Nephron progenitor cell (in vitro differentiated cells): ENCODE measurements around the gene VAMP8.

Source experiments
- DNase-seq: peaks from one replicate; pipeline ENCODE4 v3.0.0; 2021
- H3K27ac Mint-ChIP-seq: 2 replicates; pipeline ENCODE4 v1.8.0; 2021; ENCODE audit warnings: mild to moderate bottlenecking, moderate library complexity, mixed read lengths
- H3K27me3 Mint-ChIP-seq: 2 replicates; pipeline ENCODE4 v1.8.0; 2021; ENCODE audit warnings: mild to moderate bottlenecking, low read depth, mixed read lengths; ENCODE audit not compliant: poor library complexity
- H3K36me3 Mint-ChIP-seq: 2 replicates; pipeline ENCODE4 v1.8.0; 2021; ENCODE audit warnings: low read depth, mixed read lengths
- H3K4me1 Mint-ChIP-seq: 2 replicates; pipeline ENCODE4 v1.8.0; 2021; ENCODE audit warnings: mixed read lengths
- H3K4me3 Mint-ChIP-seq: 2 replicates; pipeline ENCODE4 v1.8.0; 2021; ENCODE audit warnings: mild to moderate bottlenecking, moderate library complexity, mixed read lengths
- H3K9me3 Mint-ChIP-seq: 2 replicates; pipeline ENCODE4 v1.8.0; 2021; ENCODE audit warnings: mild to moderate bottlenecking, moderate library complexity, mixed read lengths
- TF ChIP-seq, protein P1 (sequence below): fragments of 200-600 bp; sonication (generic); IDR thresholded peaks from 2 replicates; pipeline ENCODE4 v1.5.0; 2021; ENCODE audit warnings: antibody characterized with exemption

The VAMP8 gene

DNA sequence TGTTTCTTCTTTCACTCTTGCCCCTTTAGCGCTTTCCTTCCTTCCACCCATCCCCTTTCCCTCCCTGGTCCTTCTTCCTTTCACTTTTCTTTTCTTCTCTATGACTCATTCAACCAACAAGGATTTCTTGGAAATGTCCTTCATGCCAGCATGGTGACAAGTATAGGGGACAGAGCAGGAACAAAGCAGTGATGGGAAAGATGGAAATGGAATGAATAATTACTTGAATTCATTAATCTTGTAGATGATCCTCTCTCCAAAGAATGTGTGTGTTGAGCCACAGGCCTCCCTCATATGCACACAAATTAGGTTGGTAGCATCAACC, 8.4 kb downstream of the VAMP8 start:
- H3K27ac Mint-ChIP-seq = peak overlapping the region; percentile 98
- H3K36me3 Mint-ChIP-seq = peaks cover 6% of the 10 kb centered on the region
- TF ChIP-seq, protein P1, sequence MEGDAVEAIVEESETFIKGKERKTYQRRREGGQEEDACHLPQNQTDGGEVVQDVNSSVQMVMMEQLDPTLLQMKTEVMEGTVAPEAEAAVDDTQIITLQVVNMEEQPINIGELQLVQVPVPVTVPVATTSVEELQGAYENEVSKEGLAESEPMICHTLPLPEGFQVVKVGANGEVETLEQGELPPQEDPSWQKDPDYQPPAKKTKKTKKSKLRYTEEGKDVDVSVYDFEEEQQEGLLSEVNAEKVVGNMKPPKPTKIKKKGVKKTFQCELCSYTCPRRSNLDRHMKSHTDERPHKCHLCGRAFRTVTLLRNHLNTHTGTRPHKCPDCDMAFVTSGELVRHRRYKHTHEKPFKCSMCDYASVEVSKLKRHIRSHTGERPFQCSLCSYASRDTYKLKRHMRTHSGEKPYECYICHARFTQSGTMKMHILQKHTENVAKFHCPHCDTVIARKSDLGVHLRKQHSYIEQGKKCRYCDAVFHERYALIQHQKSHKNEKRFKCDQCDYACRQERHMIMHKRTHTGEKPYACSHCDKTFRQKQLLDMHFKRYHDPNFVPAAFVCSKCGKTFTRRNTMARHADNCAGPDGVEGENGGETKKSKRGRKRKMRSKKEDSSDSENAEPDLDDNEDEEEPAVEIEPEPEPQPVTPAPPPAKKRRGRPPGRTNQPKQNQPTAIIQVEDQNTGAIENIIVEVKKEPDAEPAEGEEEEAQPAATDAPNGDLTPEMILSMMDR = no peak
- H3K4me3 Mint-ChIP-seq = peak overlapping the region; percentile 17
- no peaks in the 10 kb centered on the region for H3K9me3 Mint-ChIP-seq
- DNase-seq = no peak
- H3K4me1 Mint-ChIP-seq = peaks cover 70% of the 10 kb centered on the region
- H3K27me3 Mint-ChIP-seq = peaks cover 3% of the 10 kb centered on the region

DNA sequence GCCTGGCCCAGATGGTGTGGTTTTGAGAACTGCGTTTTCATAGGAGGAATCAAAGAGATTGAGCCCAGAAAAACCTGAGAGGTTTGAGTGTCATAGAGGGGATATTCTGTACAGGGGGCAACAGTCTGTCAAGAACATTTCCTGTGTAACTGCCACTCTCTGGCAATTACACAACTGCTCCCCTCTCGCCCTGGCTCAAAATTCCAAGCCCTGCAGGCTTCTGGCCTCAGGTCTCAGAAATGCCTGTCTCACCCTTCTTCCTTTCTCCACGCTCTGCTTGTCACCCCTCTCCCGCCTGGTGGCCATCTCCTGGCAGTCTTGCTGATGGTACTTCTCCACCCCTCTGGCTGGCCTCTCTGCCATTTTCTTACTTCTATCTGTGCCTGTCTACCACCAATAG, 10.8 kb downstream of the VAMP8 start:
- peaks cover 3% of the 10 kb centered on the region for H3K27me3 Mint-ChIP-seq
- TF ChIP-seq, protein P1 = no peak
- DNase-seq = no peak
- H3K4me3 Mint-ChIP-seq = peak overlapping the region; percentile 3
- peaks cover 57% of the 10 kb centered on the region for H3K4me1 Mint-ChIP-seq
- no peaks in the 10 kb centered on the region for H3K36me3 Mint-ChIP-seq
- peak overlapping the region; percentile 58 for H3K27ac Mint-ChIP-seq
- H3K9me3 Mint-ChIP-seq = no peaks in the 10 kb centered on the region

DNA sequence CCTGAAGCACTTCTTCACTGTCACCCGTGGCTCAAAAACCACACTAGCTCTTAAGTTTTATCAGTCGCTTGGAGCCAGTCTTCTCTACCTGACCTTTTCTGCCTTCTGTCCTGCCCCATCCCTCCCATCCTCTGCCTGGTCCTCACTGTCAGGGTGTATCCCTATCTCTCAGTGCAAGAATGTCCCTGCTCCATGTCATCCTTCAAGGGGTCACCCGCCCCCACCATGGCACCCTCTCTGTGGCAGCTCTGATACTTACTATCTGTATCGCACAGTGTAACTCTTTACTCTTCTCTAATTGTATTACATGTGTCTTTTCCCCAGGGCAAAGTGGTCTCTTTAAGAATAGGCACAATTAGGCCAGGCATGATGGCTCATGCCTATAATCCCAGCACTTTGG, 11.3 kb downstream of the VAMP8 start:
- Mint-ChIP-seq H3K9me3 (no peaks in the 10 kb centered on the region), H3K36me3 (no peaks in the 10 kb centered on the region), H3K4me3 (peak overlapping the region; percentile 3), H3K27me3 (peaks cover 3% of the 10 kb centered on the region), H3K4me1 (peaks cover 53% of the 10 kb centered on the region), H3K27ac (peak overlapping the region; percentile 58)
- no peak for DNase-seq
- TF ChIP-seq, protein P1 = no peak

DNA sequence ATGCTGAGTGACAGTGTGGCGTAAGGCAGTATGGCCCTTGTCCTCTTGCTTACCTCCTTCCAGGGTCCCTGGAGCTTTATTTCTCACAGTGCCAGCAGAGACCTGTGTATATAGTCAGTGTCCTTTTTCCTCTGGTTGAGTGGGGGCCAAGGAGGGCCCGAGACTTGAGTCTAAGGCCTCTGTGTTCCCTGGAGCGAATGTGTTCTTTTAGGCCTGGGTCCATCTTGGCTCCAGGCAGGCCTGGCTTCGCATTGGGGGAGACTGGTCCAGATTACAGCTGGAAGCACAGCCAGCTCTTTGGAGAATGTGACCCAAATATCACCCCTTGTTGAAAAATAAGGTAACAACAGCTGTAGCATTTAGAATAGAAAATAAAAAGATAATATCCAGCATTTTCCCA, 11.8 kb downstream of the VAMP8 start:
- H3K4me1 Mint-ChIP-seq = peaks cover 54% of the 10 kb centered on the region
- H3K4me3 Mint-ChIP-seq = no peak overlapping the region
- DNase-seq = no peak
- H3K9me3 Mint-ChIP-seq = no peaks in the 10 kb centered on the region
- no peaks in the 10 kb centered on the region for H3K36me3 Mint-ChIP-seq
- peaks cover 3% of the 10 kb centered on the region for H3K27me3 Mint-ChIP-seq
- no peak overlapping the region for H3K27ac Mint-ChIP-seq
- TF ChIP-seq, protein P1 = no peak

DNA sequence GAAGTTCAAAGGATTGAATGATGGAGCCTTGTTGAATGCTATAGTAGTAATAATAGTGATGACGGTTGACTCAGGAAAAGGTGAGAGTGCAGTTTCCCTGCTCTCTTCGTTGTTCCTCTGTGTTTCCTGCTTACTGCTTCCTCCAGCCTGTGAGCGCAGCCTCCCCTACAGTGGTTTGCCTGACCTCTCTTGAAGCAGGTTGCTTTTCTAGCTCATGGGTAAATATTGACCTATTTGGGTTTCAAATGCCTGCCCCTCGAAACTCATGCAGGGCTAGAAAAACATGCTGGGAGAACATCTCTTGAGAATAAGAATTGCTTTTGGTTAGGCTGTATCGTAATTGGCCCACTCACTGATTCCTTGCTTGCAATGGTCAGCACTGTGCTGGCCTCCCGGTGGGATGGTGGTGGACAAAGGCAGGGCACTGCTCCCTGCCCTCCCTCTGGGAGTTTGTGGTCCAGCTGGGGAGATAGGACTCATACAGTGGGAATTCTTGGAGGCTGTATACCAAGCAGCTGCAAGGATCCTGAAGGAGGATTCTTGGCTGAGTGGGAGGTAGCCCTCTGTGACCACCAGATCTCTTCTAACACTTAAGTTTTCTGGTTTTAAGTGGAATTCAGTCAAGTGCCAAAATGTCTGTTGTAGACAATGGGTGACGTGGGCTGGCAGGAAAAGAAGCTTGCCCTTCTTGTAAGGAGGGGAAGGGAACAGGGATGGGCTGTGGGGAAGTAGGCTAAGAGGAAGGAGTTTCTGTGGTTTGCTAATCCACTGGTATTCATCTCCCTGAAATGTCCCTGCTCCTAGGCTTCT, 12.8 kb downstream of the VAMP8 start:
- Mint-ChIP-seq H3K4me1 (peaks cover 58% of the 10 kb centered on the region), H3K9me3 (no peaks in the 10 kb centered on the region), H3K27me3 (peaks cover 3% of the 10 kb centered on the region), H3K27ac (peak overlapping the region; percentile 82), H3K4me3 (no peak overlapping the region), H3K36me3 (no peaks in the 10 kb centered on the region)
- TF ChIP-seq, protein P1 = no peak
- DNase-seq = no peak

DNA sequence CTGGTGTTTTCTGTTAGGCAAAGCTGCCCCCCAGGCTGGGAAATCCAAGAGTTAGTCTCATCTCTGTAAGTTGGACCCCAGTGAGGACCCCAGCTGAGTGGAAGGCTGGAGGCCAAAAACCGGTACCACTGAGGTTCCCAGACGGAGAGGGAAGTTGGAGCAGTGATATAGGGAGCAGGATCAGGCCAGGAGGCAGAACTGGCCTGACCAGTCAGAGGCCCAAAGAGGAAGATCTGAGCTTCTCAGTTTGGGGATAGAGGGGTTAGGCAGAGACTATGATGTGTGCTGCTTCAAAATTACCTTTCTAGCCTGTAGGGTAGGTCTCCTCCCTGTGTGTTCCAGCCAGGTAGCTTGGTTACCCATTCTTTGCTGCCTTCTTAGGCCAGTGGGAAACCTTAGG, 13.6 kb downstream of the VAMP8 start:
- H3K4me1 Mint-ChIP-seq = peaks cover 56% of the 10 kb centered on the region
- DNase-seq = no peak
- no peaks in the 10 kb centered on the region for H3K36me3 Mint-ChIP-seq
- TF ChIP-seq, protein P1 = no peak
- no peaks in the 10 kb centered on the region for H3K9me3 Mint-ChIP-seq
- no peak overlapping the region for H3K4me3 Mint-ChIP-seq
- peak overlapping the region; percentile 90 for H3K27ac Mint-ChIP-seq
- peaks cover 3% of the 10 kb centered on the region for H3K27me3 Mint-ChIP-seq
